ENCODE results near the gene EFR3B.

DNA sequence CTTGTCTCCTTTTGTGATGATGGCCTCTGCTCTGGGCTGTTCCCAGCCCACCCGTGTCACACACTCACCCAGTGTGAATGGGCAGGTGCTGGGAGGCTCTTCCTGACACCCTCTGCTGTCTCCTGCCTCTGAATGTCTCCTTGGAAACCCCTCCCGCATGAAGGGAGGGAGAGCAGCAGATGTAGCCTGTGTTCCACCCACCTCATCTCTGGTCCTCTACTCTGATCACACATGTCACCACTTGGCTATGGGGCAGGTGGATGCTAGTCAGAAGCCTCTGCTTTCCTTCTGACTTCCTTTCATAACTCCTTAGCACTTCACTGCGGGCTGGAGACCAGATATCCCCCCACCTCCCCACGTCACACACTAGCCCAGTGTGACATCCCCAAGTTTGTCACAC, 23.9 kb downstream of the EFR3B start:
- TF ChIP-seq EP300 (IDR thresholded peaks at IDR 0.05) (no peak), ZC3H11A (IDR thresholded peaks at IDR 0.05) (no peak), CHD2 (IDR thresholded peaks at IDR 0.05; ENCODE audit: low read length, partially characterized antibody) (no peak)
- TF ChIP-seq, protein P1, sequence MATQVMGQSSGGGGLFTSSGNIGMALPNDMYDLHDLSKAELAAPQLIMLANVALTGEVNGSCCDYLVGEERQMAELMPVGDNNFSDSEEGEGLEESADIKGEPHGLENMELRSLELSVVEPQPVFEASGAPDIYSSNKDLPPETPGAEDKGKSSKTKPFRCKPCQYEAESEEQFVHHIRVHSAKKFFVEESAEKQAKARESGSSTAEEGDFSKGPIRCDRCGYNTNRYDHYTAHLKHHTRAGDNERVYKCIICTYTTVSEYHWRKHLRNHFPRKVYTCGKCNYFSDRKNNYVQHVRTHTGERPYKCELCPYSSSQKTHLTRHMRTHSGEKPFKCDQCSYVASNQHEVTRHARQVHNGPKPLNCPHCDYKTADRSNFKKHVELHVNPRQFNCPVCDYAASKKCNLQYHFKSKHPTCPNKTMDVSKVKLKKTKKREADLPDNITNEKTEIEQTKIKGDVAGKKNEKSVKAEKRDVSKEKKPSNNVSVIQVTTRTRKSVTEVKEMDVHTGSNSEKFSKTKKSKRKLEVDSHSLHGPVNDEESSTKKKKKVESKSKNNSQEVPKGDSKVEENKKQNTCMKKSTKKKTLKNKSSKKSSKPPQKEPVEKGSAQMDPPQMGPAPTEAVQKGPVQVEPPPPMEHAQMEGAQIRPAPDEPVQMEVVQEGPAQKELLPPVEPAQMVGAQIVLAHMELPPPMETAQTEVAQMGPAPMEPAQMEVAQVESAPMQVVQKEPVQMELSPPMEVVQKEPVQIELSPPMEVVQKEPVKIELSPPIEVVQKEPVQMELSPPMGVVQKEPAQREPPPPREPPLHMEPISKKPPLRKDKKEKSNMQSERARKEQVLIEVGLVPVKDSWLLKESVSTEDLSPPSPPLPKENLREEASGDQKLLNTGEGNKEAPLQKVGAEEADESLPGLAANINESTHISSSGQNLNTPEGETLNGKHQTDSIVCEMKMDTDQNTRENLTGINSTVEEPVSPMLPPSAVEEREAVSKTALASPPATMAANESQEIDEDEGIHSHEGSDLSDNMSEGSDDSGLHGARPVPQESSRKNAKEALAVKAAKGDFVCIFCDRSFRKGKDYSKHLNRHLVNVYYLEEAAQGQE (IDR thresholded peaks at IDR 0.05), result no peak
- TF ChIP-seq, protein P2, sequence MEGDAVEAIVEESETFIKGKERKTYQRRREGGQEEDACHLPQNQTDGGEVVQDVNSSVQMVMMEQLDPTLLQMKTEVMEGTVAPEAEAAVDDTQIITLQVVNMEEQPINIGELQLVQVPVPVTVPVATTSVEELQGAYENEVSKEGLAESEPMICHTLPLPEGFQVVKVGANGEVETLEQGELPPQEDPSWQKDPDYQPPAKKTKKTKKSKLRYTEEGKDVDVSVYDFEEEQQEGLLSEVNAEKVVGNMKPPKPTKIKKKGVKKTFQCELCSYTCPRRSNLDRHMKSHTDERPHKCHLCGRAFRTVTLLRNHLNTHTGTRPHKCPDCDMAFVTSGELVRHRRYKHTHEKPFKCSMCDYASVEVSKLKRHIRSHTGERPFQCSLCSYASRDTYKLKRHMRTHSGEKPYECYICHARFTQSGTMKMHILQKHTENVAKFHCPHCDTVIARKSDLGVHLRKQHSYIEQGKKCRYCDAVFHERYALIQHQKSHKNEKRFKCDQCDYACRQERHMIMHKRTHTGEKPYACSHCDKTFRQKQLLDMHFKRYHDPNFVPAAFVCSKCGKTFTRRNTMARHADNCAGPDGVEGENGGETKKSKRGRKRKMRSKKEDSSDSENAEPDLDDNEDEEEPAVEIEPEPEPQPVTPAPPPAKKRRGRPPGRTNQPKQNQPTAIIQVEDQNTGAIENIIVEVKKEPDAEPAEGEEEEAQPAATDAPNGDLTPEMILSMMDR (IDR thresholded peaks at IDR 0.05), result no peak
